ENCODE measurements around the gene SLC7A5.
"Not testable (repeated sequence)": the region's sequence is repeated elsewhere in the genome, so short reads cannot be mapped to it uniquely, and the experiment has no call there.

Gene SLC7A5

GRCh38 chr16:87887931-87888330, 18.6 kb upstream of the SLC7A5 start:
- DNase-seq, result not testable (repeated sequence)

GRCh38 chr16:87885371-87885967, 16.2 kb upstream of the SLC7A5 start:
- DNase-seq, result not testable (repeated sequence)

- DNase-seq, result no peak
These were observed 13.2 kb upstream of the SLC7A5 start for GRCh38 chr16:87882436-87883019.

GRCh38 chr16:87881324-87882200, 12.3 kb upstream of the SLC7A5 start:
- DNase-seq, result no peak

GRCh38 chr16:87880117-87880696, 10.9 kb upstream of the SLC7A5 start:
- DNase-seq, result no peak

- not testable (repeated sequence) for DNase-seq
These were observed 10.2 kb upstream of the SLC7A5 start for GRCh38 chr16:87879411-87880013.

GRCh38 chr16:87878704-87879103, 9.4 kb upstream of the SLC7A5 start:
- DNase-seq, result no peak

GRCh38 chr16:87877942-87878507, 8.7 kb upstream of the SLC7A5 start:
- no peak for DNase-seq

GRCh38 chr16:87874639-87875427, 5.5 kb upstream of the SLC7A5 start:
- no peak for DNase-seq

- DNase-seq, result not testable (repeated sequence)
These were observed 1.3 kb upstream of the SLC7A5 start for GRCh38 chr16:87870418-87871291.

GRCh38 chr16:87869879-87870417, 641 bp upstream of the SLC7A5 start:
- DNase-seq, result not testable (repeated sequence)

- DNase-seq, result peak; percentile 78
These were observed 865 bp downstream of the SLC7A5 start for GRCh38 chr16:87868254-87869029.

GRCh38 chr16:87865902-87866555, 3.3 kb downstream of the SLC7A5 start:
- DNase-seq, result peak; percentile 77

GRCh38 chr16:87864331-87864989, 4.8 kb downstream of the SLC7A5 start:
- no peak for DNase-seq

- not testable (repeated sequence) for DNase-seq
These were observed 6.0 kb downstream of the SLC7A5 start for GRCh38 chr16:87863327-87863635.

GRCh38 chr16:87862597-87863326, 6.5 kb downstream of the SLC7A5 start:
- not testable (repeated sequence) for DNase-seq

- DNase-seq, result not testable (repeated sequence)
These were observed 7.8 kb downstream of the SLC7A5 start for GRCh38 chr16:87861300-87862099.
